ENCODE data around the gene OXSR1.
"Not testable (repeated sequence)": the region's sequence is repeated elsewhere in the genome, so short reads cannot be mapped to it uniquely, and the experiment has no call there.

OXSR1 gene

GRCh38 chr3:38276081-38276916 lies 111.0 kb downstream of the OXSR1 start:
- DNase-seq, result no peak
- in situ Hi-C loops (cut with HindIII; ENCODE audit: low pct_ligation_motif_present, low pct_unique_long_range_greater_than_20kb, low sequenced_read_pairs), result no loop called here

DNA sequence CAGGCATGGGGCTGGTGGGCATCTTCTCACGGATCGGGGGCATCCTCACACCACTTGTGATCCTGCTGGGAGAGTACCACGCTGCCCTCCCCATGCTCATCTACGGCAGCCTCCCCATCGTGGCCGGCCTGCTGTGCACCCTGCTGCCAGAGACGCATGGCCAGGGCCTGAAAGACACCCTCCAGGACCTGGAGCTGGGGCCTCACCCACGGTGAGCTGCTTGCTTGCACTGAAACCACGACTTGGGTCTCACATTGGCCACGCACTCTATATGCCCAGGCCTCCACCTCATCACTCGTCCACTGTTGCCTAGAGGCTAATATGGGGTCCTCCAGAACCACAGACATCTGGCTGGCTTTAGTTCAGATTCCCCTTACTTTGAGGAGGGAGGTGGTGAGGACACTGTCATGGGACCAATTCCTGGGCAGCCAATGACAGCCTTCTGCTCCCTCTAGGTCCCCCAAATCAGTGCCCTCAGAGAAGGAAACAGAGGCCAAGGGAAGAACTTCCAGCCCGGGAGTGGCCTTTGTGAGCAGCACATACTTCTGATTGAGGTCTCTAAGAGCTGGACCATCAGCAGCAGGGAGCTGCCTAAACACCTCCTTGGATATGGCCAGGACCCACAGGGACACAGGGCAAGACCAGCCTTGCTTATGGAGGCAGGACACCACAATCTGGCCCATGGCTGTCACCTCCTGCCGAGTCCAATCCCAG lies 111.7 kb downstream of the OXSR1 start:
- DNase-seq, result no peak
- in situ Hi-C loops (cut with HindIII; ENCODE audit: low pct_ligation_motif_present, low pct_unique_long_range_greater_than_20kb, low sequenced_read_pairs), result no loop called here

GRCh38 chr3:38278841-38279240 lies 113.5 kb downstream of the OXSR1 start:
- in situ Hi-C loops (cut with HindIII; ENCODE audit: low pct_ligation_motif_present, low pct_unique_long_range_greater_than_20kb, low sequenced_read_pairs), result no loop called here
- DNase-seq, result no peak

DNA sequence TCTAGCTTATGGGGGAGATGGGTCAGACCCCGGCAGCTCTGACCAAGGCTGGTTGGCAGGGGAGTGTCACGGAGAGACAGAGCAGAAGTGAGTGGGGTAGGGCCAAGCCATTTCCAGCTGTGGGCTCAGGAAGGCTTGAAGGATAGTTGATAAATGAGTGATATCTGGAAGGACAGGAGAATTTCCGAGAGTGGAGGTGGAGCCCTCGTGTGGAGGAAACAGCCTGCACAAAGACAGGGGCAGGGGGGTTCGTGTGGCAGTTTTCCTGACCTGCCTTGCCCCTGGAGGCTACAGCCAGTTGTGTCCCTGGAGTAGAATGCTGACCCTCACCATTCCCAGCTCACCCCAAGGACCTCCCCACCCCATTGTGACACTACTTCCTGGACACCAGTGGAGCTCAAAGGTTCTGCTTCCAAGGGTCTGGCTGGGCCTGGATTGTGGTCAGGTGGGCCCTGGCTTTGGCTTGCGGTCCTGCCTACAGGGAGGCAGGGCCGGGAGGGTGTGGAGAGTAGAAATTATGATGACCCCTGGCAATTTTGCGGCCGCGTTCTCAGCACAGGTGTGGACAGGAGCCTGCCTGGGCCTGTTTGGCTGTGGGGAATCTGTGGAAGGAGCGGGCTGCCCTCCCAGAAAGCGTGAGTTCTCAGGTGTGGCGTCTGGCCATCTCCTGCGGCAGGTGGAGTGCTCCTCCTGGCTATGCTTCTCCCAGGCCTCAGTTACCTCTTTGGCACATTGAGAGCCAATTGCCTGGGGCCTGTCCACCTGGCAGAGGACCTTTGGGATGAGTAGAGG lies 116.8 kb downstream of the OXSR1 start, which contains the start of gene SLC22A14:
Gene SLC22A14, plus strand, starts transcription at position 400 of the 792 bp plus-strand sequence. CDS start 23,733 bp downstream, outside the sequence.
- DNase-seq, result no peak
- in situ Hi-C loops (cut with HindIII; ENCODE audit: low pct_ligation_motif_present, low pct_unique_long_range_greater_than_20kb, low sequenced_read_pairs), result no loop called here

GRCh38 chr3:38283810-38284755 lies 118.7 kb downstream of the OXSR1 start:
- in situ Hi-C loops (cut with HindIII; ENCODE audit: low pct_ligation_motif_present, low pct_unique_long_range_greater_than_20kb, low sequenced_read_pairs), result no loop called here
- no peak for DNase-seq

GRCh38 chr3:38284756-38285150 lies 119.4 kb downstream of the OXSR1 start:
- in situ Hi-C loops (cut with HindIII; ENCODE audit: low pct_ligation_motif_present, low pct_unique_long_range_greater_than_20kb, low sequenced_read_pairs), result no loop called here
- no peak for DNase-seq

GRCh38 chr3:38289286-38290217 lies 124.2 kb downstream of the OXSR1 start:
- in situ Hi-C loops (cut with HindIII; ENCODE audit: low pct_ligation_motif_present, low pct_unique_long_range_greater_than_20kb, low sequenced_read_pairs), result not testable (repeated sequence)

DNA sequence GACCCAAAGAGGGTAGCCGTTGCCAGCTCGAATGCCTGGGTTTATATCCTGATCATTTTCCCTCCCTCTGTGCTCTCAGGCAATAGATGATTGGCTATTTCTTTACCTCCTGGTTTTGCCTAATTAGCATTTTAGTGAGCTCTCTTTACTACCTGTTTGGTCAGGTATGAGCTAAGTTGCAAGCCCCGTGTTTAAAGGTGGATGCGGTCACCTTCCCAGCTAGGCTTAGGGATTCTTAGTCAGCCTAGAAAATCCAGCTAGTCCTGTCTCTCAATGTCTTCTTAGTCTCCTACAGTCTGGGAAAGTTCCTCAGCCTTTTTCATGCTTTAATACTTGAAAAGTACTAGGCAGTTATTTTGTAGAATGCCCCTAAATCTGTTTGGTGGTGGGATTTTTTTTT lies 131.7 kb downstream of the OXSR1 start:
- DNase-seq; in situ Hi-C loops (cut with HindIII; ENCODE audit: low pct_ligation_motif_present, low pct_unique_long_range_greater_than_20kb, low sequenced_read_pairs): not testable (repeated sequence)

More at GRCh38 chr3:38289286-38290217, 124.2 kb downstream of the OXSR1 start:
- DNase-seq, result not testable (repeated sequence)

DNA sequence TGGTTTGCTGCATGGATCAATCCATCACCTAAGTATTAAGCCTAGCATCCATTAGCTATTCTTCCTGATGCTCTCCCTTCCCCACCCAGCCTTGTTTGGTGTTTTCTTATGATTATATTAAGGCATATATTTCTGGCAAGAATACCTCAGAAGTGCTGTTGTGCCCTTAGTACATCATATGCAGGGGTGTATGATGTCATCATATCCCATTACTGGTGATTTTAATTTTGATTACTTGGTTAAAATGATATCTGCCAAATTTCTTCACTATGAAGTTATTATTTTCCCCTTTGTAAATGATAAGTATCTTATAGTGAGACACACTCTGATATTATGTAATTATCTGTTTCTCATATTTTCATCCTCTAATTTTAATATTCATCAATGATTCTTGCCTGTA lies 132.2 kb downstream of the OXSR1 start:
- no peak for DNase-seq
- in situ Hi-C loops (cut with HindIII; ENCODE audit: low pct_ligation_motif_present, low pct_unique_long_range_greater_than_20kb, low sequenced_read_pairs), result no loop called here

DNA sequence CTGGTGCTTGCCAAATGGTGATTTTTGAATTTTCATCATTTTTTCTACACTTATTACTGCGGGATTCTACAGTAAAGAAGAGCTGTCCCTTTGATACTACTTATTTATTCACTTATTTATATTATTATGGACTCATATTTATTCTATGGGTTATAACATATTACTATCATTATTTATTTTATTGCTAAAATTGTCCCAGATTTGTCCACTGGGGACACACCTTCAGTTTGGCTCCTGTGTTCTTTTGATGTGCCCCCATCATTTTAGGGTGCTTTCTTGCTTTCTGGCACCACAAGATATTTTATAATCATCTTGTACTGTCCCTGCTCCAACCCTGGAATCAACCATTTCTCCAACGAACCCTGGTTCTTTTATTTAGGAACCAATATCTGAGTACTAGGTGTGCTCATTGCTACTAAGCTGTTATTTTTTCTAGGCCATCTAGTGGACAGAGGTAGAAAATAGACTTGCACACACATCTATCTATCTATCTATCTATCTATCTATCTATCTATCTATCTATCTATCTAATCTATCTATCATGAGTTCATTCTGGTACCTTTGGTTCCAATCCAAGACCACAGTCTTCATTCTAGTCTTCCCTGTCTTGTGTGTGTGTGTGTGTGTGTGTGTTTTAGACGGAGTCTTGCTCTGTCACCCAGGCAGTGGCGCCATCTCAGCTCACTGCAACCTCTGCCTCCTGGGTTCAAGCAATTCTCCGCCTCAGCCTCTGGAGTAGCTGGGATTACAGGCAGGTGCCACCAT lies 132.8 kb downstream of the OXSR1 start:
- in situ Hi-C loops (cut with HindIII; ENCODE audit: low pct_ligation_motif_present, low pct_unique_long_range_greater_than_20kb, low sequenced_read_pairs), result no loop called here
- DNase-seq, result peak; percentile 30

Data from ACHN (cell line).